Gastroesophageal sphincter (tissue), 3 donors: Measurements from ENCODE around the gene AFAP1.

Source experiments
- CTCF ChIP-seq, 4 experiments: fragments of 200-600 bp in 2 of 4; fragments of 450-650 bp in 2 of 4; sonication (generic) in 1 of 4; IDR thresholded peaks; one replicate each; pipeline ENCODE4 v1.5.1; 2017 to 2019; ENCODE audit warnings: antibody characterized with exemption in 4 of 4, mild to moderate bottlenecking in 2 of 4, moderate library complexity in 2 of 4
- POLR2A ChIP-seq, 2 donors: fragments of 450-650 bp; IDR thresholded peaks; one replicate each; pipeline ENCODE4 v1.6.1; 2017; ENCODE audit warnings: antibody characterized with exemption in 2 of 2, mild to moderate bottlenecking in 2 of 2, moderate library complexity in 1 of 2

DNA sequence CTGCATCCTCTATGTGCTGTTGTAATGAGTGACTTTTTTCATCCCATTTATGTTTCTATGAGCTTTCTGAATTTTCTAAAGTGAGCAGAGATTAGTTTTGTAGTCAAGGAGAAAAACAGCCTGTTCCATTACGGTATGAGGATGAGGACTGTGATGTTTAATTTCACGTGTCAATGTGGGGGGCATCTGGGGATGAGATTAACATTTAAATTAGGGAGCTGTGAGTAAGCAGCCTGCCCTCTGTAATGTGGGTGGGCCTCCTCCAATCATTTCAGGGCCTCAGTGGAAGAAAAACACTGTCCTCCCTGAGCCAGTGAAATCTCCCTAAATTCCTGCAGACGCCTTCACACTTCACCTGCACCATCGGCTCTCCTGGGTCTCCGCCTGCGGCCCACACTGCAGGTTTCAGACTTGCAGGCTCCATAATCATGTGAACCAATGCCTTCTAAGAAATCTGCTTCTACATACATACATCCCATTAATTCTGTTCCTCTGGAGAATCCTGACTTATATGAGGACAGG is 121.7 kb downstream of the AFAP1 start:
- TF ChIP-seq CTCF (IDR thresholded peaks at IDR 0.05) (no peak), POLR2A (IDR thresholded peaks at IDR 0.05) (no peak)
